Activated CD8-positive, alpha-beta memory T cell treated with anti-CD3 and anti-CD28 coated beads, Interleukin-2, amount 50 U/mL, for 1 hour (primary cell): ENCODE measurements around the gene PLEKHN1.
A peak's percentile ranks its signal among the peaks of the same experiment; 100 is the strongest.
"Not testable (repeated sequence)": the region's sequence is repeated elsewhere in the genome, so short reads cannot be mapped to it uniquely, and the experiment has no call there.

Experiments used
- DNase-seq: peaks from one replicate; pipeline ENCODE4 v3.0.0-alpha.2; 2020; ENCODE audit errors: extremely low read depth

PLEKHN1 gene

DNA sequence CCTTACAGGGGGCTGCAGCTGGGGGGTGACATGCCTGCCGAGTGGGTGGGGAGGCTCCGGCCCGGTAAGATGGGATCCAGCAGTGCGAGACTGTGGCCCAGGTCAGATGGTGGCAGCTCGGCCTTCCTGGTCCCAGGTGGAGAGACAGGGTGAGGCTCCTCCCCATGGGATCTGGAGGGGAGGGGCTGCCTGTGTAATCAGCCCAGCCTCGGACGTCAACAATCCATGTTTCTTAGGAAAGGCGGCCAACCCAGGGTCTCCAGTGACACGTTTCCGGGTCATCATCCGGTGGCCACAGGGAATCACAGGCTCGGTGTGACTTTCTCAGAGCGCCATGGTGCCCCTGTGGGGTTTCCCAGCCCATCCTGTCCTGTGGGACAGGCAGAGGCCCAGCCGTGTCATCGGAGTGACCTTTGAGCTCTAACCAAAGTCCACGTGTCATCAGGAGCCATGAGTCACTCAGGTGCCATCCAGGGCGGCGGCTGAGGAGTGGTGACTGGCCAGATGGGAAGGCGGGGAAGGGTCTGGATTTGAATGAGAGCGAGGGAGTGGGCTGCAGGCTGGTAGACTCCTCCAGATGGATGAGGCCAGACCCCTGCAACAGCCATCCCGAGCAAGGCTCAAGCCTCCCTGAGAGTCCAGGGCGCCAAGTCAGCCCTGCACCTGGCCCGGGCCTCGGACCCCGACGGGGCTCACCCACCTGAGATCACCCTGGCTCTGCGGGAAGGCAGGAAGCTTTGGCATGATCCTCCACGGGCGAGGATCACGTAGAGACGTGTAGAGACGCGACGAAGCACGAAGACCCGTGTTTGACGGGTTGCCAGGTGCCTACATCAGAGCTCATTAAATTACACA is 40.2 kb downstream of the PLEKHN1 start:
- no peak for DNase-seq

DNA sequence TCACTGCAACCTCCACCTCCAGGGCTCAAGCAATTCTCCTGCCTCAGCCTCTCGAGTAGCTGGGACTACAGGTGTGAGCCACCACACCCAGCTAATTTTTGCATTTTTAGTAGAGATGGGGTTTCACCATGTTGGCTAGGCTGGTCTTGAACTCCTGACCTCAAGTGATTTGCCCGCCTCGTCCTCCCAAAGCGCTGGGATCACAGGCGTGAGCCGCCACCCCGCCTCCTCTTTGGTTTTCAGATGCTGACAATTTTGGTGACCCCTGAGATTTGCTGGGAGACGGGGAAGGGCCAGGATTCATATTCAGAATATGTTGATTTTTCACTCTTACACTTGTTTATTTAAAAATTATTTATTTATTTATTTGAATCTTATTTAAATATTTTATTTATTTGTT is 43.8 kb downstream of the PLEKHN1 start:
- not testable (repeated sequence) for DNase-seq

- DNase-seq = no peak
Measured at GRCh38 chr1:1011396-1011949, 45.2 kb downstream of the PLEKHN1 start.

GRCh38 chr1:1012736-1013104 is 46.4 kb downstream of the PLEKHN1 start:
- DNase-seq = not testable (repeated sequence)

DNA sequence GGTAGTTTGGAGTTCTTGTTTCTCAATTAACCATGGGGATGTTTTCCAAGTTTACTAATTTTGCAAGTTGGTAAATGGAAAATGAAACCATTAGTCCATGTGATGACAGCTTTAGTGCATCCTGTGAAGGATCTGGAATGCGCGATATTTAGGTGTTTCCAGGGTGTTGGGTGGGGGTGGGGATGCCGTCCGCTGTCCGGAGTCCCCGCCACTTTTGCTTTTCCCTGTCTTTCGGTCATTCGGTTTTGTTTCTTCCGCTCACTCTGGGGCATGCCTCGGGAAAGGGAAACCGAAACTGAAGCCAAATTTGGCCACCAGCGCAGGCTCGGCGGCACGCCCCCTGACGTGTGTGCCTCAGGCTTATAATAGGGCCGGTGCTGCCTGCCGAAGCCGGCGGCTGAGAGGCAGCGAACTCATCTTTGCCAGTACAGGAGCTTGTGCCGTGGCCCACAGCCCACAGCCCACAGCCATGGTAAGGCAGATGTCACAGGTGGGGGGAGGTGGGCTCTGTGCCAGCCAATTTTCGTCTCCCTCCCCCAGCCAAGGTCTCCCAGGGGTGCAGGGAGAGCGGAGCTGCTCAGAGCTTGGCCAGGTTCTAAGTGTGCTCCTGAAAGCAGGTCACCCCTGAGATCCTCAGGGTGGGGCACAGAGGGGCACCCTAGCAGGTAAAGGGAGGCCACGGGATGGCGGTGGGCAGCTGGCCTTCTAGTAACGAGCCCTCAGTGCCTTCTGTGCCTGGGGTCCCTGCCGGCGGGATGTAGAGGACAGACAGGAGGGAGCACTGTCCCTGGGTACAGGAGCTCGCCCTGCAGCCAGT is 47.0 kb downstream of the PLEKHN1 start, which contains the start of gene ISG15:
Gene ISG15 (plus strand): TSS at position 393 of the 817 bp plus-strand sequence. CDS start 77 bp downstream, at position 470.
- peak; percentile 71 for DNase-seq

DNA sequence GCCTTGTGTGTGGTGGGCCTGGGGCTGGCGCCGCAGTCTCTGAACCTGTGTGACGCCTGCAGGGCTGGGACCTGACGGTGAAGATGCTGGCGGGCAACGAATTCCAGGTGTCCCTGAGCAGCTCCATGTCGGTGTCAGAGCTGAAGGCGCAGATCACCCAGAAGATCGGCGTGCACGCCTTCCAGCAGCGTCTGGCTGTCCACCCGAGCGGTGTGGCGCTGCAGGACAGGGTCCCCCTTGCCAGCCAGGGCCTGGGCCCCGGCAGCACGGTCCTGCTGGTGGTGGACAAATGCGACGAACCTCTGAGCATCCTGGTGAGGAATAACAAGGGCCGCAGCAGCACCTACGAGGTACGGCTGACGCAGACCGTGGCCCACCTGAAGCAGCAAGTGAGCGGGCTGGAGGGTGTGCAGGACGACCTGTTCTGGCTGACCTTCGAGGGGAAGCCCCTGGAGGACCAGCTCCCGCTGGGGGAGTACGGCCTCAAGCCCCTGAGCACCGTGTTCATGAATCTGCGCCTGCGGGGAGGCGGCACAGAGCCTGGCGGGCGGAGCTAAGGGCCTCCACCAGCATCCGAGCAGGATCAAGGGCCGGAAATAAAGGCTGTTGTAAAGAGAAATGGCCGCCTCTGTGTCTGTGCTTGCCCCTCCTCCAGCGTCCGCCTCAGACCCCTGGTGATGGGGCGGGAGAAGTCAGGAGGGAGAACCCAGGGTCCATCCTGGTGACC is 47.8 kb downstream of the PLEKHN1 start:
- no peak for DNase-seq

- DNase-seq = no peak
Measured at GRCh38 chr1:1014799-1015681, 48.8 kb downstream of the PLEKHN1 start.

DNA sequence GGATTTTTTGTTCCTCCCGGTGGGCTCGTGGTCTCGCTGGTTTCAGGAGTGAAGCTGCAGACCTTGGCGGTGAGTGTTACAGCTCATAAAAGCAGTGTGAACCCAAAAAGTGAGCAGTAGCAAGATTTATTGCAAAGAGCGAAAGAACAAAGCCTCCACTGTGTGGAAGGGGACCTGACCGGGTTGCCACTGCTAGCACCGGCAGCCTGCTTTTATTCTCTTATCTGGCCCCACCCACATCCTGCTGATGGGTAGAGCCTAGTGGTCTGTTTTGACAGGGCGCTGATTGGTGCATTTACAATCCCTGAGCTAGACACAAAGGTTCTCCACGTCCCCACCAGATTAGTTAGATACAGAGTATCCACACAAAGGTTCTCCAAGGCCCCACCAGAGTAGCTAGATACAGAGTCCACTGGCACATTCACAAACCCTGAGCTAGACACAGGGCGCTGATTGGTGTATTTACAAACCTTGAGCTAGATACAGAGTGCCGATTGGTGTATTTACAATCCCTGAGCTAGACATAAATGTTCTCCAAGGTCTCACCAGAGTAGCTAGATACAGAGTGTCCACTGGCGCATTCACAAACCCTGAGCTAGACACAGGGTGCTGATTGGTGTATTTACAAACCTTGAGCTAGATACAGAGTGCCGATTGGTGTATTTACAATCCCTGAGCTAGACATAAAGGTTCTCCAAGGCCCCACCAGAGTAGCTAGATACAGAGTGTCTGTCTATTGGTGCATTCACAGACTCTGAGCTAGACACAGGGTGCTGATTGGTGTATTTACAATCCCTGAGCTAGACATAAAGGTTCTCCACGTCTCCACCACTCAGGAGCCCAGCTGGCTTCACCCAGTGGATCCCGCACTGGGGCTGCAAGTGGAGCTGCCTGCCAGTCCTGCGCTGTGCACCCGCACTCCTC is 51.4 kb downstream of the PLEKHN1 start:
- not testable (repeated sequence) for DNase-seq

DNA sequence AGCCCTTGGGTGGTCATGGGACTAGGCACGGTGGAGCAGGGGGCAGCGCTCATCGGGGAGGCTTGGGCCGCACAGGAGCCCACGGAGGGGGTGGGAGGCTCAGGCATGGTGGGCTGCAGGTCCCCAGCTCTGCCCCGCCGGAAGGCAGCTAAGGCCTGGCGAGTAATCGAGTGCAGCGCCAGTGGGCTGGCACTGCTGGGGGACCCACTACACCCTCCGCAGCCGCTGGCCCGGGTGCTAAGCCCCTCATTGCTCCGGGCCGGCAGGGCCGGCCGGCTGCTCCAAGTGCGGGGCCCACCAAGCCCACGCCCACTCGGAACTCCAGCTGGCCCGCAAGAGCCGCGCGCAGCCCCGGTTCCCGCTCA is 52.0 kb downstream of the PLEKHN1 start:
- DNase-seq = not testable (repeated sequence)

- no peak for DNase-seq
Measured at GRCh38 chr1:1019122-1019999, 53.1 kb downstream of the PLEKHN1 start.

DNA sequence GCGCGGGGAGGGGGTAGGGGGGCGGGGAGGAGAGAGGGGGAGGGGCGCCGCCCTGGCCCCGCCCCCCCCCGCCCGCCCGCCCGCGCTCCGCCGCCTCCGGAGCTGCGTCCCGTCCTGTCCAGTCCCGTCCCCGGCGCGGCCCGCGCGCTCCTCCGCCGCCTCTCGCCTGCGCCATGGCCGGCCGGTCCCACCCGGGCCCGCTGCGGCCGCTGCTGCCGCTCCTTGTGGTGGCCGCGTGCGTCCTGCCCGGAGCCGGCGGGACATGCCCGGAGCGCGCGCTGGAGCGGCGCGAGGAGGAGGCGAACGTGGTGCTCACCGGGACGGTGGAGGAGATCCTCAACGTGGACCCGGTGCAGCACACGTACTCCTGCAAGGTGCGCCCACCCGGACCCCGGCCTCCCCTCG is 53.7 kb downstream of the PLEKHN1 start, which contains the start of gene AGRN:
Gene AGRN (plus strand): TSS at position 121 of the 405 bp plus-strand sequence. CDS start 53 bp downstream, at position 174.
- no peak for DNase-seq

GRCh38 chr1:1020415-1021009 is 54.2 kb downstream of the PLEKHN1 start:
- DNase-seq = no peak

DNA sequence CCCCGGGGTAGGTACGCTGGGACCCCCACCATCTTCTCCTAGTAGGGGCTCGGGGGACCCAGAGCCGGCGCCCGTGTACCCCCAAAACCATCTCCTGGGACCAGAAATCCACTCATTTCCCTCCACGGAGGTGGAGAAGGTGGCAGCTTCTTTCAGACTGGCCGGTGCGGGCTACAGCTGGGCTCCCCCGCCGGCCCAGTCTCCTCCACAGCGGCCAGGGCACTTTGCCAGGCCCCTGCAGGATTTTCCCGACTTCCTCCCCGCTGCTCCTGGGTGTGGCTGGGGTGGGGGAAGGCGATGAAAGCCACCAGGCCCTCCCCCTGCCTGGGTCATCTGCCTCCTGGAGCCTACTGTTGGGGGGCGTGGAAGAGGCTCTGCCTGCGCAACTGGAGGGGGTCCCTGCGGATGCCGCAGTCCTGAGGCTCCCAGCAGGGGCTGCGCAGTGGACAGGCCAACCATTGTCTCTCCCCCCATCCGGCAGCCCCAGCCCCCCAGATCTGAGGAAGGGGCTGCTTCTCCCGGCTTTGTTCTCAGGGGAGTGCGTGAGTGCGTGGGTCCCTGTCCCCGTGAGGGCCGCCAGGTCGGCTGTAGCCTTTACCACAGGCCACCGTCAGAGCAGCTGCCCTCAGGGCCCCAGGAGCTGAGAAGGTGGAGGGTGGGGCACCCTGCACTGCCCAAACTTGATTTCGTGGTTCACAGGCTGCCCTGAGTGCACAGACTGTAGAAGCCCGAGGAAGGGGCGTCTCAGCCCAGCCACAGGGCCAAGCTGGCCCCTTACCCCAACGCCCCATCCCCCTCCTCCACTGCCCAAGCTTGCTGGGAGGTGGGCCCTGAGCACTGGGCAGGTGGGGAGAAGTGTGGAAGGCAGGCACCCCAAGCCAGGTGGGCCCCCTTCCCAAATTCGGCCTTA is 55.0 kb downstream of the PLEKHN1 start:
- no peak for DNase-seq

- DNase-seq = no peak
Measured at GRCh38 chr1:1021920-1022259, 55.6 kb downstream of the PLEKHN1 start.

GRCh38 chr1:1022302-1023009 is 56.2 kb downstream of the PLEKHN1 start:
- no peak for DNase-seq

DNA sequence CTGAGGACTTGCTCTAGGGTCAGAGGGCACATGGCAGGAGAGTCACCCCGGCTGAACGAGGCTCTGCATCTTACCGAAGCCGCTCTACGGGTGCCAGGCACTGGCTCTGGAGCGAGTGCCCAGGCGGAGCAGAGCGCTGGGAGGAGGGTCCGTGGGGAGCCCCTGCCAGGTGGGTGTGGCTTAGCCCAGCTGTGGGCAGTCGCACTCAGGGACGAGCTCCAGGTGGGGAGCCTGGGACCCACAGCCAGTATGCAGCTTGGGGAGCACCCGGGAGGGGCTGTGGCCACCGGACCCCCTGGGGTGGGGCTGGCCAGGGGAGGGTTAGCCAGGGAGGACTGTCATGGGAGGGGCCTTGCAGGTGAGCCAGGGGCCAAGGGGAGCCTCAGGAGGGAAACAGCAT is 57.4 kb downstream of the PLEKHN1 start:
- no peak for DNase-seq
